SK-N-SH treated with all-trans-retinoic acid at 6 μM for 48 hours (cell line): ENCODE results near the gene MROH7.

Experiments used
- CREB5 ChIP-seq: fragments of 250-450 bp; sonication (Bioruptor Pico); IDR thresholded peaks from 2 replicates; pipeline ENCODE4 v1.5.1; 2020; ENCODE audit warnings: low read depth, mild to moderate bottlenecking, moderate library complexity
- ZNF8 ChIP-seq: fragments of 450-650 bp; formaldehyde crosslinking; IDR thresholded peaks from 2 replicates; pipeline ENCODE4 v1.5.0; 2020; ENCODE audit warnings: mild to moderate bottlenecking, moderate library complexity

GRCh38 chr1:54721719-54722118 lies 80.1 kb downstream of the MROH7 start:
- TF ChIP-seq CREB5 (no peak), ZNF8 (CRISPR knock-in tag) (no peak)
